DOHH2 (cell line): Measurements from ENCODE around the gene CYP4F22.
A peak's percentile ranks its signal among the peaks of the same experiment; 100 is the strongest.

Source experiments
- EZH2phosphoT487 ChIP-seq: fragments of 200-600 bp; sonication (generic); IDR thresholded peaks from 2 replicates; pipeline ENCODE4 v1.6.1; 2017; ENCODE audit warnings: borderline replicate concordance, mild to moderate bottlenecking, antibody characterized with exemption, low read length, moderate library complexity, mixed read lengths
- TF ChIP-seq, protein P1 (sequence below): fragments of 200-600 bp; sonication (generic); IDR thresholded peaks from one replicate; pipeline ENCODE4 v1.5.1; 2014; ENCODE audit warnings: antibody characterized with exemption, mild to moderate bottlenecking, low read depth, low read length; ENCODE audit not compliant: poor library complexity, severe bottlenecking

DNA sequence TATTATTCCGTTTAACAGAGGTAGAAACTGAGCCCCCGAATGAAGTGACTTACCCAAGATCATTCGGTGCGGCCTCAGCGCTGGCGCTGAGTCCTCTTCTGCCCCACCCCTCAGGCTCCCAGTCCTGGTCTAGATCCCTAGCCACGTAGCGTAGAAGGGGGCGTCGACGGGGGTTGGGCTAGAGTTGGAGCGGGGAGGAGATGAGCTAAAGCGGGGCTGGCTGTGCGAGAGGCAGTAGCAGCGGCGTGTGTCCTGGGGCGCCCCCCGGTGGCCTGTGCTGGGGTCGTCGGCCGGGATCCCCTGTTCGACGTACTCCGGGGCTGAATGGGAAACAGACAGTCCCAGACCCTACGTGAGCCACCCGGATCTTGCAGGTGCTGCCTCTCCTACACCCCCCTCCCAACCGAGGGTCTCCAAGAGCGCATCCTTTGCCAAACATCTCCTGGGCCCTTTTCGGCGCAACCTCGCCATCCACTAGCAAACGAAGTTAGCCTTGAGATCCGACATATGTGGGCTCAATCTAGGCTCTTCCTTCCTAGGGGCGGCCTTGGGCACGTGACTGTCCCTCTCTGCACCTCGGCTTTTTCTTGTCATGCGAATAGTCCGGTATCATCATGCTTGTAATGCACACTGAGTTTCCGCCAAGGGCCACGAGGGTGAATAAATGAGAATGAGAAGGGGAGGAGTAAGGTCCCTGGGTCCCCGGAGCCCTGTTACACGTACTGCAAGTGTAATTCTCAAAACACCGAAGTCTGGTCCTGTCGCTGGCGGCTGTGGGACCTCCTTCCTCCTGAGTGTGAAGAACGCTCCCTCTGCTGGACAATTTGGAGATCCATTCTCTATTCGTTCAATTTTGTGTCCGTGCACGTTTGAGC is 47.7 kb downstream of the CYP4F22 start:
- TF ChIP-seq, protein P1, sequence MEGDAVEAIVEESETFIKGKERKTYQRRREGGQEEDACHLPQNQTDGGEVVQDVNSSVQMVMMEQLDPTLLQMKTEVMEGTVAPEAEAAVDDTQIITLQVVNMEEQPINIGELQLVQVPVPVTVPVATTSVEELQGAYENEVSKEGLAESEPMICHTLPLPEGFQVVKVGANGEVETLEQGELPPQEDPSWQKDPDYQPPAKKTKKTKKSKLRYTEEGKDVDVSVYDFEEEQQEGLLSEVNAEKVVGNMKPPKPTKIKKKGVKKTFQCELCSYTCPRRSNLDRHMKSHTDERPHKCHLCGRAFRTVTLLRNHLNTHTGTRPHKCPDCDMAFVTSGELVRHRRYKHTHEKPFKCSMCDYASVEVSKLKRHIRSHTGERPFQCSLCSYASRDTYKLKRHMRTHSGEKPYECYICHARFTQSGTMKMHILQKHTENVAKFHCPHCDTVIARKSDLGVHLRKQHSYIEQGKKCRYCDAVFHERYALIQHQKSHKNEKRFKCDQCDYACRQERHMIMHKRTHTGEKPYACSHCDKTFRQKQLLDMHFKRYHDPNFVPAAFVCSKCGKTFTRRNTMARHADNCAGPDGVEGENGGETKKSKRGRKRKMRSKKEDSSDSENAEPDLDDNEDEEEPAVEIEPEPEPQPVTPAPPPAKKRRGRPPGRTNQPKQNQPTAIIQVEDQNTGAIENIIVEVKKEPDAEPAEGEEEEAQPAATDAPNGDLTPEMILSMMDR, result peak; percentile 75
- no peak for TF ChIP-seq EZH2phosphoT487
